Gastroesophageal sphincter (tissue), 4 donors: ENCODE results near the gene ARHGAP26. TPM values are rescaled to one million over a fixed set of nuclear protein-coding genes. Genes with fewer than 3 reads are reported as not detected.

Source experiments
- ATAC-seq: fragments of 150-250 bp; one replicate; pipeline ENCODE4 v1.9.1; 2016; ENCODE audit warnings: mild to moderate bottlenecking, moderate library complexity
- H3K27ac ChIP-seq, 4 donors: fragments of 200-600 bp; sonication (generic) in 3 of 4; 1 replicate in 3 of 4; 2 replicates in 1 of 4; pipeline ENCODE4 v1.5.1; 2016 to 2019
- H3K27me3 ChIP-seq: fragments of 200-600 bp; sonication (generic); one replicate; pipeline ENCODE4 v1.5.1; 2019
- H3K36me3 ChIP-seq, 2 donors: fragments of 200-600 bp; sonication (generic); one replicate each; pipeline ENCODE4 v1.5.1; 2019; ENCODE audit warnings: control low read depth in 1 of 2
- H3K4me1 ChIP-seq, 3 donors: fragments of 200-600 bp; sonication (generic); 1 replicate in 2 of 3; 2 replicates in 1 of 3; pipeline ENCODE4 v1.5.1; 2016 to 2019; ENCODE audit warnings: control low read depth in 2 of 3
- H3K4me3 ChIP-seq, 2 donors: fragments of 200-600 bp; sonication (generic); one replicate each; pipeline ENCODE4 v1.5.1; 2019; ENCODE audit warnings: mild to moderate bottlenecking in 1 of 2, moderate library complexity in 1 of 2
- H3K9me3 ChIP-seq, 3 donors: fragments of 200-600 bp; sonication (generic); one replicate each; pipeline ENCODE4 v1.5.1; 2017 to 2019; ENCODE audit warnings: control low read depth in 2 of 3
- CTCF ChIP-seq, 4 experiments: fragments of 200-600 bp in 2 of 4; fragments of 450-650 bp in 2 of 4; sonication (generic) in 1 of 4; IDR thresholded peaks; one replicate each; pipeline ENCODE4 v1.5.1; 2017 to 2019; ENCODE audit warnings: antibody characterized with exemption in 4 of 4, mild to moderate bottlenecking in 2 of 4, moderate library complexity in 2 of 4
- EP300 ChIP-seq: sonication (generic); formaldehyde crosslinking; IDR thresholded peaks from one replicate; pipeline ENCODE4 v1.6.1; 2017; ENCODE audit warnings: antibody characterized with exemption, mild to moderate bottlenecking
- POLR2A ChIP-seq, 2 donors: fragments of 450-650 bp; IDR thresholded peaks; one replicate each; pipeline ENCODE4 v1.6.1; 2017; ENCODE audit warnings: antibody characterized with exemption in 2 of 2, mild to moderate bottlenecking in 2 of 2, moderate library complexity in 1 of 2
- POLR2AphosphoS5 ChIP-seq: sonication (generic); formaldehyde crosslinking; IDR thresholded peaks from one replicate; pipeline ENCODE4 v1.6.1; 2017; ENCODE audit warnings: antibody characterized with exemption
- WGBS, 2 donors: methylation state at CpG; one replicate each; pipeline ENCODE4 v1.1.5; 2018; ENCODE audit warnings: low coverage in 1 of 2; 5-methylcytosine and 5-hydroxymethylcytosine counted together
- total RNA-seq, 4 donors: library from RNA; depleted of rRNA; stranded (reverse); fragments of >200 nt; gene quantifications; one replicate each; pipeline ENCODE4 v1.1.0, GENCODE V29; 2016

Gene ARHGAP26
- total RNA-seq, 4 donors from 2014 or later = 15.2 to 41.7 (median 31.7) TPM

- WGBS, 2 donors = 94 to 100% methylated on average over 3 of the region's 3 CpGs
- no peak overlapping the region for H3K27ac ChIP-seq
- ATAC-seq = no peak
Measured at GRCh38 chr5:143188692-143189091, 418.5 kb downstream of the ARHGAP26 start.

GRCh38 chr5:143190260-143190810, 420.2 kb downstream of the ARHGAP26 start:
- peaks cover 4 to 20% (median 7%) of the 10 kb centered on the region in 3 donors for H3K4me1 ChIP-seq
- no peak for ATAC-seq
- H3K9me3 ChIP-seq = peaks cover 0 to 11% (median 0%) of the 10 kb centered on the region in 3 donors
- 91 to 100% methylated on average over 1 to 3 of the region's 3 CpGs for WGBS, 2 donors
- H3K27ac ChIP-seq = no peak overlapping the region
- TF ChIP-seq POLR2AphosphoS5 = no peak
- TF ChIP-seq POLR2A (IDR thresholded peaks at IDR 0.05) = no peak
- TF ChIP-seq EP300 = no peak
- no peak for TF ChIP-seq CTCF (IDR thresholded peaks at IDR 0.05)
- H3K27me3 ChIP-seq = no peaks in the 10 kb centered on the region
- no peaks in the 10 kb centered on the region for H3K36me3 ChIP-seq
- H3K4me3 ChIP-seq = no peak overlapping the region

More at GRCh38 chr5:143188692-143189091, 418.5 kb downstream of the ARHGAP26 start:
- H3K36me3 ChIP-seq = no peaks in the 10 kb centered on the region
- peaks cover 0 to 22% (median 5%) of the 10 kb centered on the region in 3 donors for H3K4me1 ChIP-seq
- H3K4me3 ChIP-seq = no peak overlapping the region
- H3K27me3 ChIP-seq = no peaks in the 10 kb centered on the region
- TF ChIP-seq EP300 = no peak
- no peak for TF ChIP-seq POLR2AphosphoS5
- TF ChIP-seq CTCF (IDR thresholded peaks at IDR 0.05) = no peak
- no peak for TF ChIP-seq POLR2A (IDR thresholded peaks at IDR 0.05)
- H3K9me3 ChIP-seq = peaks cover 0 to 11% (median 0%) of the 10 kb centered on the region in 3 donors

- H3K4me1 ChIP-seq = peaks cover 4 to 22% (median 6%) of the 10 kb centered on the region in 3 donors
- H3K27me3 ChIP-seq = no peaks in the 10 kb centered on the region
- no peak overlapping the region for H3K27ac ChIP-seq
- H3K9me3 ChIP-seq = peaks cover 0 to 11% (median 0%) of the 10 kb centered on the region in 3 donors
- no peak overlapping the region for H3K4me3 ChIP-seq
- 82 to 96% methylated on average over 3 to 4 of the region's 4 CpGs for WGBS, 2 donors
- H3K36me3 ChIP-seq = no peaks in the 10 kb centered on the region
- ATAC-seq = no peak
- TF ChIP-seq EP300 = no peak
- no peak for TF ChIP-seq POLR2AphosphoS5
- TF ChIP-seq POLR2A (IDR thresholded peaks at IDR 0.05) = no peak
- no peak for TF ChIP-seq CTCF (IDR thresholded peaks at IDR 0.05)
Measured at GRCh38 chr5:143191720-143192119, 421.5 kb downstream of the ARHGAP26 start.

- TF ChIP-seq EP300 = no peak
- no peak for TF ChIP-seq POLR2A (IDR thresholded peaks at IDR 0.05)
- no peak for TF ChIP-seq POLR2AphosphoS5
- no peak for TF ChIP-seq CTCF (IDR thresholded peaks at IDR 0.05)
- Histone ChIP-seq H3K36me3 (no peaks in the 10 kb centered on the region), H3K27me3 (no peaks in the 10 kb centered on the region), H3K4me1 (peaks cover 4 to 22% (median 6%) of the 10 kb centered on the region in 3 donors), H3K9me3 (peaks cover 0 to 11% (median 0%) of the 10 kb centered on the region in 3 donors), H3K27ac (no peak overlapping the region), H3K4me3 (no peak overlapping the region)
- no peak for ATAC-seq
- 71 to 82% methylated on average over 1 to 4 of the region's 4 CpGs for WGBS, 2 donors
Measured at GRCh38 chr5:143192191-143192900, 422.2 kb downstream of the ARHGAP26 start.
